Smooth muscle cell (in vitro differentiated cells): ENCODE results near the gene TSSC4. TPM values are rescaled to one million over a fixed set of nuclear protein-coding genes. Genes with fewer than 3 reads are reported as not detected.

Experiments used
- DNase-seq: peaks from one replicate; lab custom pipeline; 2025; ENCODE audit not compliant: unreplicated experiment; lab: John Stamatoyannopoulos, UW
- H2AFZ ChIP-seq: fragments of 200-600 bp; sonication (generic); 2 replicates; pipeline ENCODE4 v1.6.0; 2016; ENCODE audit warnings: antibody characterized with exemption, low read depth, mild to moderate bottlenecking
- H3F3A ChIP-seq: fragments of 200-600 bp; sonication (generic); 2 replicates; pipeline ENCODE4 v1.6.0; 2017; ENCODE audit warnings: antibody characterized with exemption, low read depth
- H3K27ac ChIP-seq: fragments of 200-600 bp; sonication (generic); 2 replicates; pipeline ENCODE4 v1.5.1; 2016; ENCODE audit warnings: low read depth, mild to moderate bottlenecking
- H3K27me3 ChIP-seq: fragments of 200-600 bp; sonication (generic); 2 replicates; pipeline ENCODE4 v1.6.1; 2016; ENCODE audit warnings: low read depth, mild to moderate bottlenecking
- H3K36me3 ChIP-seq: fragments of 200-600 bp; sonication (generic); 2 replicates; pipeline ENCODE4 v1.5.1; 2016; ENCODE audit warnings: low read depth
- H3K4me1 ChIP-seq: fragments of 200-600 bp; sonication (generic); 2 replicates; pipeline ENCODE4 v1.5.1; 2016; ENCODE audit warnings: low read depth
- H3K4me2 ChIP-seq: fragments of 200-600 bp; sonication (generic); 2 replicates; pipeline ENCODE4 v1.6.0; 2016; ENCODE audit warnings: mild to moderate bottlenecking
- H3K4me3 ChIP-seq: fragments of 200-600 bp; sonication (generic); 2 replicates; pipeline ENCODE4 v1.5.1; 2016; ENCODE audit warnings: mild to moderate bottlenecking
- H3K79me2 ChIP-seq: fragments of 200-600 bp; sonication (generic); 2 replicates; pipeline ENCODE4 v1.6.0; 2016; ENCODE audit warnings: low read depth, mild to moderate bottlenecking
- H3K9ac ChIP-seq: fragments of 200-600 bp; sonication (generic); 2 replicates; pipeline ENCODE4 v1.6.0; 2016; ENCODE audit warnings: low read depth
- H3K9me3 ChIP-seq: fragments of 200-600 bp; sonication (generic); replicated peaks from 2 replicates; pipeline ENCODE4 v1.5.1; 2016; ENCODE audit warnings: low read depth
- H4K20me1 ChIP-seq: fragments of 200-600 bp; sonication (generic); 2 replicates; pipeline ENCODE4 v1.6.0; 2016; ENCODE audit warnings: low read depth
- CTCF ChIP-seq: fragments of 200-600 bp; sonication (generic); IDR thresholded peaks from 2 replicates; pipeline ENCODE4 v1.5.1; 2017; ENCODE audit warnings: borderline replicate concordance, mild to moderate bottlenecking, antibody characterized with exemption; ENCODE audit not compliant: insufficient read depth, poor library complexity, severe bottlenecking
- WGBS: methylation state at CpG from one replicate; pipeline ENCODE4 v1.1.7; 2016; ENCODE audit warnings: low lambda C conversion rate; 5-methylcytosine and 5-hydroxymethylcytosine counted together
- polyA plus RNA-seq: library from polyadenylated mRNA; unstranded; fragments of >200 nt; fragmentation: Nextera tagmentation; extraction: Ambion mirVana; gene quantifications from 2 replicates; pipeline ENCODE4 v1.2.1, GENCODE V29; 2016
- total RNA-seq: library from RNA; depleted of rRNA; stranded (reverse); fragments of >200 nt; gene quantifications from 2 replicates; pipeline ENCODE4 v1.2.3, GENCODE V29; 2014

The TSSC4 gene
- total and polyA plus RNA-seq, 2 experiments from 2014 or later = 32.5 to 82.3 TPM

- H3K4me2 ChIP-seq = no peak overlapping the region
- H3F3A ChIP-seq = no peaks in the 10 kb centered on the region
- no peaks in the 10 kb centered on the region for H3K36me3 ChIP-seq
- DNase-seq = no peak
- H3K9ac ChIP-seq = no peak overlapping the region
- H3K79me2 ChIP-seq = no peaks in the 10 kb centered on the region
- no peak for TF ChIP-seq CTCF
- H3K9me3 ChIP-seq = no peaks in the 10 kb centered on the region
- H4K20me1 ChIP-seq = no peaks in the 10 kb centered on the region
- no peaks in the 10 kb centered on the region for H3K27me3 ChIP-seq
- no peak overlapping the region for H3K27ac ChIP-seq
- WGBS = 93% methylated on average over 26 of the region's 26 CpGs
- no peak overlapping the region for H3K4me3 ChIP-seq
- H2AFZ ChIP-seq = no peak overlapping the region
- no peaks in the 10 kb centered on the region for H3K4me1 ChIP-seq
Observed at GRCh38 chr11:2423157-2424025, 22.8 kb downstream of the TSSC4 start.

- no peaks in the 10 kb centered on the region for H3K79me2 ChIP-seq
- no peaks in the 10 kb centered on the region for H3K36me3 ChIP-seq
- H3F3A ChIP-seq = no peaks in the 10 kb centered on the region
- H2AFZ ChIP-seq = no peak overlapping the region
- H3K4me1 ChIP-seq = no peaks in the 10 kb centered on the region
- no peaks in the 10 kb centered on the region for H3K9me3 ChIP-seq
- H3K27ac ChIP-seq = no peak overlapping the region
- no peak overlapping the region for H3K4me3 ChIP-seq
- no peaks in the 10 kb centered on the region for H3K27me3 ChIP-seq
- no peak overlapping the region for H3K9ac ChIP-seq
- no peak overlapping the region for H3K4me2 ChIP-seq
- H4K20me1 ChIP-seq = no peaks in the 10 kb centered on the region
- WGBS = 93% methylated on average over 28 of the region's 28 CpGs
- TF ChIP-seq CTCF = no peak
- no peak for DNase-seq
Observed at GRCh38 chr11:2424811-2425495, 24.4 kb downstream of the TSSC4 start.

- H3K36me3 ChIP-seq = no peaks in the 10 kb centered on the region
- DNase-seq = no peak
- no peak overlapping the region for H3K9ac ChIP-seq
- H3K79me2 ChIP-seq = no peaks in the 10 kb centered on the region
- no peaks in the 10 kb centered on the region for H3K4me1 ChIP-seq
- no peak overlapping the region for H2AFZ ChIP-seq
- no peak overlapping the region for H3K27ac ChIP-seq
- no peaks in the 10 kb centered on the region for H4K20me1 ChIP-seq
- no peak overlapping the region for H3K4me3 ChIP-seq
- H3K9me3 ChIP-seq = no peaks in the 10 kb centered on the region
- TF ChIP-seq CTCF = no peak
- no peaks in the 10 kb centered on the region for H3K27me3 ChIP-seq
- no peaks in the 10 kb centered on the region for H3F3A ChIP-seq
- H3K4me2 ChIP-seq = no peak overlapping the region
- WGBS = 91% methylated on average over 8 of the region's 8 CpGs
Observed at GRCh38 chr11:2425506-2425905, 25.0 kb downstream of the TSSC4 start.

- Histone ChIP-seq H2AFZ (no peak overlapping the region), H3K9ac (no peak overlapping the region), H3K4me2 (no peak overlapping the region), H3K79me2 (no peaks in the 10 kb centered on the region), H3F3A (no peaks in the 10 kb centered on the region), H3K36me3 (no peaks in the 10 kb centered on the region), H3K9me3 (no peaks in the 10 kb centered on the region), H3K4me1 (no peaks in the 10 kb centered on the region), H3K27ac (no peak overlapping the region), H3K27me3 (no peaks in the 10 kb centered on the region), H4K20me1 (no peaks in the 10 kb centered on the region), H3K4me3 (no peak overlapping the region)
- 96% methylated on average over 13 of the region's 13 CpGs for WGBS
- DNase-seq = no peak
- no peak for TF ChIP-seq CTCF
Observed at GRCh38 chr11:2426221-2426620, 25.7 kb downstream of the TSSC4 start.
